ENCODE data around the gene PLEKHH1. TPM values are rescaled to one million over a fixed set of nuclear protein-coding genes. Genes with fewer than 3 reads are reported as not detected.

PLEKHH1 gene
- total and polyA plus RNA-seq, 2 of the 8 experiments (the other 6 are each of a cell fraction or from before 2014, with no cell fraction given), result 28.3 to 33.3 TPM

DNA sequence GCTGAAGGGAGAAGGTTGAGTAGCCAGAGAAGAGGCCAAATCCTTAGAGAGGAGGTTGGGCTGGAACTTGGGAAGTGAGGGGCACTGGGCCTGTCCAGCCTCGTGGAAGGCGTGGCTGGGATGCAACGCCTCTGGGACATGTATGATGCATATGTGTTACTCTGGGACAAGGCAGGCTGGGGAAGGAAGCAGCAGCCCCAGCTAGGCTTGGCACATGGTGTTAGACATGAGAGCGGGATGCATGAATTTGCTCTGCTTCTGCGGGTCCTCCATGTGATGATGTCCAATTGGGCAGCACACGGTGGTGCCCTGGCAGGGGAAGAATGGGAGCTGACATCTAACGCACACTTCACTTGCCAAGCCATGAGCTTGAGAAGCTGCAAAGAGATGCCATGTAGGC lies 21.3 kb downstream of the PLEKHH1 start (continued):
- TF ChIP-seq, protein P1, sequence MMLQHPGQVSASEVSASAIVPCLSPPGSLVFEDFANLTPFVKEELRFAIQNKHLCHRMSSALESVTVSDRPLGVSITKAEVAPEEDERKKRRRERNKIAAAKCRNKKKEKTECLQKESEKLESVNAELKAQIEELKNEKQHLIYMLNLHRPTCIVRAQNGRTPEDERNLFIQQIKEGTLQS (IDR thresholded peaks at IDR 0.05; ENCODE audit: insufficient read depth, low read depth, low read length), result no peak
- TF ChIP-seq TBP (IDR thresholded peaks at IDR 0.05; ENCODE audit: low read depth, low read length) (no peak), JUND (IDR thresholded peaks at IDR 0.05; ENCODE audit: low read length) (no peak)
